Ovary (tissue), 3 donors: ENCODE measurements around the gene SLC36A2.

ENCODE experiments used
- EP300 ChIP-seq: sonication (generic); formaldehyde crosslinking; IDR thresholded peaks from one replicate; pipeline ENCODE4 v1.6.1; 2017; ENCODE audit warnings: antibody characterized with exemption
- POLR2A ChIP-seq: fragments of 450-650 bp; IDR thresholded peaks from one replicate; pipeline ENCODE4 v1.6.1; 2017; ENCODE audit warnings: antibody characterized with exemption, mild to moderate bottlenecking, moderate library complexity
- TF ChIP-seq, protein P1 (sequence below), 3 donors: fragments of 450-650 bp in 2 of 3; fragments of 200-600 bp in 1 of 3; IDR thresholded peaks; one replicate each; pipeline versions ENCODE4 v1.5.1 to v1.8.0; 2016 to 2022; ENCODE audit warnings: antibody characterized with exemption in 3 of 3, mild to moderate bottlenecking in 1 of 3
- donor health status: DM: no; HTN: no; CAD: no.

- TF ChIP-seq EP300 (no peak), POLR2A (no peak)
- TF ChIP-seq, protein P1, sequence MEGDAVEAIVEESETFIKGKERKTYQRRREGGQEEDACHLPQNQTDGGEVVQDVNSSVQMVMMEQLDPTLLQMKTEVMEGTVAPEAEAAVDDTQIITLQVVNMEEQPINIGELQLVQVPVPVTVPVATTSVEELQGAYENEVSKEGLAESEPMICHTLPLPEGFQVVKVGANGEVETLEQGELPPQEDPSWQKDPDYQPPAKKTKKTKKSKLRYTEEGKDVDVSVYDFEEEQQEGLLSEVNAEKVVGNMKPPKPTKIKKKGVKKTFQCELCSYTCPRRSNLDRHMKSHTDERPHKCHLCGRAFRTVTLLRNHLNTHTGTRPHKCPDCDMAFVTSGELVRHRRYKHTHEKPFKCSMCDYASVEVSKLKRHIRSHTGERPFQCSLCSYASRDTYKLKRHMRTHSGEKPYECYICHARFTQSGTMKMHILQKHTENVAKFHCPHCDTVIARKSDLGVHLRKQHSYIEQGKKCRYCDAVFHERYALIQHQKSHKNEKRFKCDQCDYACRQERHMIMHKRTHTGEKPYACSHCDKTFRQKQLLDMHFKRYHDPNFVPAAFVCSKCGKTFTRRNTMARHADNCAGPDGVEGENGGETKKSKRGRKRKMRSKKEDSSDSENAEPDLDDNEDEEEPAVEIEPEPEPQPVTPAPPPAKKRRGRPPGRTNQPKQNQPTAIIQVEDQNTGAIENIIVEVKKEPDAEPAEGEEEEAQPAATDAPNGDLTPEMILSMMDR (IDR thresholded peaks at IDR 0.05): no peak
Measured at GRCh38 chr5:151328734-151329133, 18.6 kb downstream of the SLC36A2 start.
